ENCODE measurements around the gene ZBTB20.

ZBTB20 gene

GRCh38 chr3:114867359-114867758 lies 279.7 kb downstream of the ZBTB20 start:
- no peak for DNase-seq (ENCODE audit: low spot score)
- POLR2A ChIA-PET (ENCODE audit: low non-redundant PET): no interaction called here
- CTCF ChIA-PET: no interaction called here
- no peak for TF ChIP-seq CTCF (conservative IDR thresholded peaks at IDR 0.05; ENCODE audit: low read depth)
- no peak overlapping the region for H3K27ac ChIP-seq

- no peak for TF ChIP-seq CTCF (conservative IDR thresholded peaks at IDR 0.05; ENCODE audit: low read depth)
- no peak overlapping the region for H3K27ac ChIP-seq
- POLR2A ChIA-PET (ENCODE audit: low non-redundant PET): no interaction called here
- DNase-seq (ENCODE audit: low spot score): no peak
- CTCF ChIA-PET: no interaction called here
Observed at GRCh38 chr3:114866430-114866829, 280.7 kb downstream of the ZBTB20 start.

- POLR2A ChIA-PET (ENCODE audit: low non-redundant PET): no interaction called here
- CTCF ChIA-PET: no interaction called here
- no peak for DNase-seq (ENCODE audit: low spot score)
- no peak overlapping the region for H3K27ac ChIP-seq
- TF ChIP-seq CTCF (conservative IDR thresholded peaks at IDR 0.05; ENCODE audit: low read depth): no peak
Observed at GRCh38 chr3:114864970-114865369, 282.1 kb downstream of the ZBTB20 start.

GRCh38 chr3:114863848-114864247 lies 283.2 kb downstream of the ZBTB20 start:
- ChIA-PET CTCF (no interaction called here), POLR2A (ENCODE audit: low non-redundant PET) (no interaction called here)
- no peak overlapping the region for H3K27ac ChIP-seq
- DNase-seq (ENCODE audit: low spot score): no peak
- no peak for TF ChIP-seq CTCF (conservative IDR thresholded peaks at IDR 0.05; ENCODE audit: low read depth)

- ChIA-PET CTCF (no interaction called here), POLR2A (ENCODE audit: low non-redundant PET) (no interaction called here)
- TF ChIP-seq CTCF (conservative IDR thresholded peaks at IDR 0.05; ENCODE audit: low read depth): no peak
- DNase-seq (ENCODE audit: low spot score): no peak
- H3K27ac ChIP-seq: no peak overlapping the region
Observed at GRCh38 chr3:114861666-114862065, 285.4 kb downstream of the ZBTB20 start.

- ChIA-PET CTCF (no interaction called here), POLR2A (ENCODE audit: low non-redundant PET) (no interaction called here)
- DNase-seq (ENCODE audit: low spot score): no peak
- no peak for TF ChIP-seq CTCF (conservative IDR thresholded peaks at IDR 0.05; ENCODE audit: low read depth)
- H3K27ac ChIP-seq: no peak overlapping the region
Observed at GRCh38 chr3:114860531-114860930, 286.6 kb downstream of the ZBTB20 start.

- ChIA-PET POLR2A (ENCODE audit: low non-redundant PET) (no interaction called here), CTCF (interaction anchor here (0.7 kb wide), 1 partner anchor 29 kb away, joined by 4 read pairs; no protein-coding TSS in a partner anchor)
- TF ChIP-seq CTCF (conservative IDR thresholded peaks at IDR 0.05; ENCODE audit: low read depth): no peak
- DNase-seq (ENCODE audit: low spot score): no peak
- no peak overlapping the region for H3K27ac ChIP-seq
Observed at GRCh38 chr3:114858329-114858728, 288.8 kb downstream of the ZBTB20 start.

Measured in RWPE1 (cell line).